Gastrocnemius medialis (tissue), 4 donors: ENCODE measurements around the gene IGFL4.

Source experiments
- CTCF ChIP-seq, 5 experiments: fragments of 450-650 bp in 3 of 5; fragments of 200-600 bp in 2 of 5; sonication (generic) in 2 of 5; IDR thresholded peaks in 4 of 5; conservative IDR thresholded peaks in 1 of 5; 1 replicate in 4 of 5; 2 replicates in 1 of 5; pipeline ENCODE4 v1.5.1; 2016 to 2019; ENCODE audit warnings: antibody characterized with exemption in 5 of 5, mild to moderate bottlenecking in 3 of 5, moderate library complexity in 3 of 5
- POLR2A ChIP-seq, 2 donors: fragments of 450-650 bp; IDR thresholded peaks; one replicate each; pipeline ENCODE4 v1.6.1; 2017; ENCODE audit warnings: antibody characterized with exemption in 2 of 2, mild to moderate bottlenecking in 2 of 2, moderate library complexity in 2 of 2

- TF ChIP-seq CTCF (IDR thresholded peaks at IDR 0.05 in 4 of 5, conservative IDR thresholded peaks at IDR 0.05 in 1 of 5) (no peak), POLR2A (IDR thresholded peaks at IDR 0.05) (no peak)
These were observed 34.4 kb downstream of the IGFL4 start for GRCh38 chr19:46006411-46006810.
